Measurements from ENCODE around the gene SLC17A1. TPM values are rescaled to one million over a fixed set of nuclear protein-coding genes. Genes with fewer than 3 reads are reported as not detected.

SLC17A1 gene
- polyA plus RNA-seq, 1 donor (not counting 4 experiments of a cell fraction or from before 2014, with no cell fraction given): not detected

DNA sequence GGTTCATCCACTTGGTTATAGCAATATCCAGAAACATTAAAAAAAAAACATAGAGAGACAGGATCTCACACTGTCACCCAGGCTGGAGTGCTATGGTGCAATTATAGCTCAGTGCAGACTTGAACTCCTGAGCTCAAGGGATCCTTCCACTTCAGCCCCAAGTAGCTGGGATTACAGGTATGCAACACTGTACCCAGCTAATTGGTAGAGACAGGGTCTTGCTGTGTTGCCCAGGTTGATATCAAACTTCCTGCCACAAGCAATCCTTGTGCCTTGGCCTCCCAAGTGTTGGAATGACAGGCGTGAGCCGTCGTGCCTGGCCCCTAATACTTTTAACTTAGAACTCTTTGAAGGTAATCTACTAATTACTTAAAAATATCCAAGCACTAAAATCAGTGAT, 818 bp upstream of the SLC17A1 start:
- Histone ChIP-seq H4K20me1 (ENCODE audit: control insufficient read depth, extremely low read depth, insufficient read depth, low read length) (no peaks in the 10 kb centered on the region), H3K27me3 (ENCODE audit: control insufficient read depth, extremely low read depth, insufficient read depth, low read length) (no peaks in the 10 kb centered on the region), H3K9ac (ENCODE audit: control insufficient read depth, extremely low read depth, insufficient read depth, low read length) (no peak overlapping the region), H3K9me1 (ENCODE audit: control insufficient read depth, extremely low read depth, insufficient read depth, low read length) (no peaks in the 10 kb centered on the region), H2AFZ (ENCODE audit: control insufficient read depth, low read length) (no peak overlapping the region), H3K79me2 (ENCODE audit: control insufficient read depth, insufficient read depth, low read length) (no peaks in the 10 kb centered on the region), H3K4me2 (ENCODE audit: control insufficient read depth, extremely low read depth, insufficient read depth, low read depth, low read length) (no peak overlapping the region), H3K4me1 (ENCODE audit: control insufficient read depth, extremely low read depth, insufficient read depth, low read length) (no peaks in the 10 kb centered on the region), H3K9me3 (ENCODE audit: control insufficient read depth, low read depth, low read length) (no peaks in the 10 kb centered on the region), H3K4me3 (ENCODE audit: control insufficient read depth in 2 of 3, extremely low read depth in 1 of 3, insufficient read depth in 2 of 3, low read depth in 1 of 3, low read length in 3 of 3) (no peak overlapping the region), H3K27ac (ENCODE audit: control insufficient read depth, insufficient read depth, low read length) (no peak overlapping the region), H3K36me3 (ENCODE audit: control insufficient read depth in 2 of 2, extremely low read depth in 1 of 2, insufficient read depth in 2 of 2, low read length in 2 of 2) (no peaks in the 10 kb centered on the region)
- no peak for TF ChIP-seq EZH2 (IDR thresholded peaks at IDR 0.05; ENCODE audit: low read length)
- FAIRE-seq (no peak), DNase-seq (ENCODE audit: low read depth, low spot score) (no peak)
- dilution Hi-C loops (cut with MboI; ENCODE audit: extremely low pct_ligation_motif_present, low sequenced_read_pairs): no loop called here

DNA sequence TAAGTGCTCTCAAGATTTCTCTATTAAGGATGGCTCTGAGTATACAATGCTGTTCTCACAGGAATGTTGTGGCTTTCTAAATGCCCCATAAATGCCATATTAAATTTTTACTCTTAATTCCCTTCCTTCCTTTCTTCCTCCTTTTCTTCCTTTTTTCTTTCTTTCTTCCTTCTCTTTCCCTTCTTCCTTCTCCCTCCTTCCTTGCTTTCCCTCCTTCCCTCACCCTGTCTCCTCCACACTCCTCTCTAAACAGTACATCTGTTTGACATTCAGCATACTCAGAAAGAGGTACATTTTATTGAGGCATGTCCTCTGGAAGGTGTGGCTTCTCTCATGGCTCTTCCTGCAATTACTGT, 433 bp upstream of the SLC17A1 start:
- Histone ChIP-seq H3K4me1 (ENCODE audit: control insufficient read depth, extremely low read depth, insufficient read depth, low read length) (no peaks in the 10 kb centered on the region), H3K27me3 (ENCODE audit: control insufficient read depth, extremely low read depth, insufficient read depth, low read length) (no peaks in the 10 kb centered on the region), H3K27ac (ENCODE audit: control insufficient read depth, insufficient read depth, low read length) (no peak overlapping the region), H3K36me3 (ENCODE audit: control insufficient read depth in 2 of 2, extremely low read depth in 1 of 2, insufficient read depth in 2 of 2, low read length in 2 of 2) (no peaks in the 10 kb centered on the region), H3K4me2 (ENCODE audit: control insufficient read depth, extremely low read depth, insufficient read depth, low read depth, low read length) (no peak overlapping the region), H3K79me2 (ENCODE audit: control insufficient read depth, insufficient read depth, low read length) (no peaks in the 10 kb centered on the region), H3K4me3 (ENCODE audit: control insufficient read depth in 2 of 3, extremely low read depth in 1 of 3, insufficient read depth in 2 of 3, low read depth in 1 of 3, low read length in 3 of 3) (no peak overlapping the region), H4K20me1 (ENCODE audit: control insufficient read depth, extremely low read depth, insufficient read depth, low read length) (no peaks in the 10 kb centered on the region), H3K9me3 (ENCODE audit: control insufficient read depth, low read depth, low read length) (no peaks in the 10 kb centered on the region), H3K9me1 (ENCODE audit: control insufficient read depth, extremely low read depth, insufficient read depth, low read length) (no peaks in the 10 kb centered on the region), H2AFZ (ENCODE audit: control insufficient read depth, low read length) (no peak overlapping the region), H3K9ac (ENCODE audit: control insufficient read depth, extremely low read depth, insufficient read depth, low read length) (no peak overlapping the region)
- DNase-seq (ENCODE audit: low read depth, low spot score): no peak
- FAIRE-seq: no peak
- no peak for TF ChIP-seq CTCF (optimal IDR thresholded peaks at IDR 0.05 in 1 of 3, IDR thresholded peaks at IDR 0.05 in 1 of 3, conservative IDR thresholded peaks at IDR 0.05 in 1 of 3; ENCODE audit: extremely low read depth in 1 of 3, insufficient read depth in 2 of 3, low read length in 3 of 3)
- TF ChIP-seq EZH2 (IDR thresholded peaks at IDR 0.05; ENCODE audit: low read length): no peak
- dilution Hi-C loops (cut with MboI; ENCODE audit: extremely low pct_ligation_motif_present, low sequenced_read_pairs): no loop called here

GRCh38 chr6:25830458-25830857, 1.4 kb downstream of the SLC17A1 start:
- no peak overlapping the region for H2AFZ ChIP-seq (ENCODE audit: control insufficient read depth, low read length)
- H3K9me1 ChIP-seq (ENCODE audit: control insufficient read depth, extremely low read depth, insufficient read depth, low read length): no peaks in the 10 kb centered on the region
- dilution Hi-C loops (cut with MboI; ENCODE audit: extremely low pct_ligation_motif_present, low sequenced_read_pairs): no loop called here
- no peak overlapping the region for H3K9ac ChIP-seq (ENCODE audit: control insufficient read depth, extremely low read depth, insufficient read depth, low read length)
- H3K4me1 ChIP-seq (ENCODE audit: control insufficient read depth, extremely low read depth, insufficient read depth, low read length): no peaks in the 10 kb centered on the region
- no peak overlapping the region for H3K27ac ChIP-seq (ENCODE audit: control insufficient read depth, insufficient read depth, low read length)
- DNase-seq (ENCODE audit: low read depth, low spot score) (no peak), FAIRE-seq (no peak)
- no peak for TF ChIP-seq EZH2 (IDR thresholded peaks at IDR 0.05; ENCODE audit: low read length)
- no peak for TF ChIP-seq CTCF (optimal IDR thresholded peaks at IDR 0.05 in 1 of 3, IDR thresholded peaks at IDR 0.05 in 1 of 3, conservative IDR thresholded peaks at IDR 0.05 in 1 of 3; ENCODE audit: extremely low read depth in 1 of 3, insufficient read depth in 2 of 3, low read length in 3 of 3)
- H3K4me3 ChIP-seq (ENCODE audit: control insufficient read depth in 2 of 3, extremely low read depth in 1 of 3, insufficient read depth in 2 of 3, low read depth in 1 of 3, low read length in 3 of 3): no peak overlapping the region
- H4K20me1 ChIP-seq (ENCODE audit: control insufficient read depth, extremely low read depth, insufficient read depth, low read length): no peaks in the 10 kb centered on the region
- no peaks in the 10 kb centered on the region for H3K9me3 ChIP-seq (ENCODE audit: control insufficient read depth, low read depth, low read length)
- no peaks in the 10 kb centered on the region for H3K36me3 ChIP-seq (ENCODE audit: control insufficient read depth in 2 of 2, extremely low read depth in 1 of 2, insufficient read depth in 2 of 2, low read length in 2 of 2)
- H3K79me2 ChIP-seq (ENCODE audit: control insufficient read depth, insufficient read depth, low read length): no peaks in the 10 kb centered on the region
- H3K27me3 ChIP-seq (ENCODE audit: control insufficient read depth, extremely low read depth, insufficient read depth, low read length): no peaks in the 10 kb centered on the region
- H3K4me2 ChIP-seq (ENCODE audit: control insufficient read depth, extremely low read depth, insufficient read depth, low read depth, low read length): no peak overlapping the region

Measured in keratinocyte (primary cell).